Suprapubic skin (tissue), 4 donors: ENCODE data around the gene RHOJ. TPM values are rescaled to one million over a fixed set of nuclear protein-coding genes. Genes with fewer than 3 reads are reported as not detected.
"Not testable (repeated sequence)": the region's sequence is repeated elsewhere in the genome, so short reads cannot be mapped to it uniquely, and the experiment has no call there.

ENCODE experiments used
- DNase-seq, 2 donors: peaks; one replicate each; pipeline ENCODE4 v3.0.0-alpha.2; 2019; ENCODE audit warnings: low spot score in 2 of 2
- H3K27ac ChIP-seq: fragments of 200-600 bp; sonication (generic); one replicate; pipeline ENCODE4 v1.5.1; 2019
- H3K27me3 ChIP-seq: fragments of 200-600 bp; sonication (generic); one replicate; pipeline ENCODE4 v1.5.1; 2019
- H3K36me3 ChIP-seq: fragments of 200-600 bp; sonication (generic); one replicate; pipeline ENCODE4 v1.5.1; 2019
- H3K4me1 ChIP-seq: fragments of 200-600 bp; sonication (generic); one replicate; pipeline ENCODE4 v1.5.1; 2019
- H3K4me3 ChIP-seq: fragments of 200-600 bp; sonication (generic); one replicate; pipeline ENCODE4 v1.5.1; 2019; ENCODE audit warnings: mild to moderate bottlenecking
- H3K9me3 ChIP-seq: fragments of 200-600 bp; sonication (generic); one replicate; pipeline ENCODE4 v1.5.1; 2019
- CTCF ChIP-seq, 2 donors: fragments of 200-600 bp in 1 of 2; fragments of 450-650 bp in 1 of 2; sonication (generic) in 1 of 2; IDR thresholded peaks; one replicate each; pipeline ENCODE4 v1.5.1; 2016 to 2019; ENCODE audit warnings: antibody characterized with exemption in 2 of 2, mild to moderate bottlenecking in 1 of 2, moderate library complexity in 1 of 2
- EP300 ChIP-seq: sonication (generic); formaldehyde crosslinking; IDR thresholded peaks from one replicate; pipeline ENCODE4 v1.6.1; 2017; ENCODE audit warnings: antibody characterized with exemption
- POLR2A ChIP-seq, 2 donors: fragments of 450-650 bp; IDR thresholded peaks; one replicate each; pipeline ENCODE4 v1.6.1; 2017; ENCODE audit warnings: antibody characterized with exemption in 2 of 2, mild to moderate bottlenecking in 2 of 2, moderate library complexity in 2 of 2
- POLR2AphosphoS5 ChIP-seq, 3 donors: sonication (generic); formaldehyde crosslinking; IDR thresholded peaks; one replicate each; pipeline ENCODE4 v1.6.1; 2017; ENCODE audit warnings: antibody characterized with exemption in 3 of 3
- WGBS: methylation state at CpG from one replicate; pipeline ENCODE4 v1.1.5; 2018; 5-methylcytosine and 5-hydroxymethylcytosine counted together
- total RNA-seq, 4 donors: library from RNA; depleted of rRNA; stranded (reverse); fragments of >200 nt; gene quantifications; one replicate each; pipeline ENCODE4 v1.1.0, GENCODE V29; 2016

The RHOJ gene
- total RNA-seq, 4 donors from 2014 or later = 1.2 to 4.4 (median 2.5) TPM

GRCh38 chr14:63276492-63277342 is 72.5 kb downstream of the RHOJ start:
- TF ChIP-seq CTCF (IDR thresholded peaks at IDR 0.05) (peak; percentile 69 to 93), POLR2A (IDR thresholded peaks at IDR 0.05) (no peak)
- no peak for DNase-seq

GRCh38 chr14:63277591-63278183 is 73.4 kb downstream of the RHOJ start:
- Histone ChIP-seq H3K27ac (no peak overlapping the region), H3K9me3 (no peaks in the 10 kb centered on the region), H3K27me3 (no peaks in the 10 kb centered on the region), H3K36me3 (no peaks in the 10 kb centered on the region), H3K4me3 (no peak overlapping the region), H3K4me1 (peaks cover 14% of the 10 kb centered on the region)
- TF ChIP-seq CTCF (IDR thresholded peaks at IDR 0.05) = no peak
- no peak for TF ChIP-seq POLR2AphosphoS5 (IDR thresholded peaks at IDR 0.05)
- DNase-seq = no peak
- 68% methylated on average over 2 of the region's 2 CpGs for WGBS

More at GRCh38 chr14:63276492-63277342, 72.5 kb downstream of the RHOJ start:
- 44% methylated on average over 5 of the region's 5 CpGs for WGBS
- Histone ChIP-seq H3K27ac (no peak overlapping the region), H3K27me3 (no peaks in the 10 kb centered on the region), H3K9me3 (no peaks in the 10 kb centered on the region), H3K4me3 (no peak overlapping the region), H3K4me1 (peaks cover 14% of the 10 kb centered on the region), H3K36me3 (no peaks in the 10 kb centered on the region)

- H3K27me3 ChIP-seq, H3K36me3 ChIP-seq, H3K27ac ChIP-seq, DNase-seq, H3K4me3 ChIP-seq, H3K4me1 ChIP-seq, H3K9me3 ChIP-seq: not testable (repeated sequence)
- 92% methylated on average over 4 of the region's 4 CpGs for WGBS
Observed at GRCh38 chr14:63279933-63280332, 75.7 kb downstream of the RHOJ start.

GRCh38 chr14:63282997-63283883 is 79.0 kb downstream of the RHOJ start:
- WGBS = 66% methylated on average over 8 of the region's 8 CpGs
- H3K27ac ChIP-seq = peak overlapping the region; percentile 11

GRCh38 chr14:63283884-63284248 is 79.6 kb downstream of the RHOJ start:
- no peaks in the 10 kb centered on the region for H3K36me3 ChIP-seq
- TF ChIP-seq EP300 (no peak), POLR2A (IDR thresholded peaks at IDR 0.05) (no peak), POLR2AphosphoS5 (IDR thresholded peaks at IDR 0.05) (no peak)
- H3K4me1 ChIP-seq = no peaks in the 10 kb centered on the region
- 69% methylated on average over 7 of the region's 7 CpGs for WGBS
- H3K27ac ChIP-seq = no peak overlapping the region
- H3K9me3 ChIP-seq = no peaks in the 10 kb centered on the region
- no peak overlapping the region for H3K4me3 ChIP-seq
- no peaks in the 10 kb centered on the region for H3K27me3 ChIP-seq
- DNase-seq = no peak

More at GRCh38 chr14:63282997-63283883, 79.0 kb downstream of the RHOJ start:
- Histone ChIP-seq H3K36me3 (no peaks in the 10 kb centered on the region), H3K4me3 (no peak overlapping the region), H3K27me3 (no peaks in the 10 kb centered on the region), H3K9me3 (no peaks in the 10 kb centered on the region), H3K4me1 (no peaks in the 10 kb centered on the region)
- TF ChIP-seq CTCF (IDR thresholded peaks at IDR 0.05) = no peak
- no peak for TF ChIP-seq EP300
- TF ChIP-seq POLR2A (IDR thresholded peaks at IDR 0.05) = no peak
- TF ChIP-seq POLR2AphosphoS5 (IDR thresholded peaks at IDR 0.05) = no peak
- DNase-seq = no peak

- no peak overlapping the region for H3K27ac ChIP-seq
- no peak for DNase-seq
- no peaks in the 10 kb centered on the region for H3K27me3 ChIP-seq
- no peaks in the 10 kb centered on the region for H3K4me1 ChIP-seq
- WGBS = 85% methylated on average over 2 of the region's 2 CpGs
- H3K9me3 ChIP-seq = no peaks in the 10 kb centered on the region
- no peaks in the 10 kb centered on the region for H3K36me3 ChIP-seq
- TF ChIP-seq POLR2A (IDR thresholded peaks at IDR 0.05) = no peak
- no peak for TF ChIP-seq CTCF (IDR thresholded peaks at IDR 0.05)
- H3K4me3 ChIP-seq = no peak overlapping the region
Observed at GRCh38 chr14:63286071-63286470, 81.8 kb downstream of the RHOJ start.
